Activated CD8-positive, alpha-beta memory T cell treated with anti-CD3 and anti-CD28 coated beads, Interleukin-2, amount 50 U/mL, for 48 hours (primary cell): ENCODE measurements around the gene SCN8A.
A peak's percentile ranks its signal among the peaks of the same experiment; 100 is the strongest.

ENCODE experiments used
- DNase-seq: peaks from one replicate; pipeline ENCODE4 v3.0.0-alpha.2; 2020

The SCN8A gene

DNA sequence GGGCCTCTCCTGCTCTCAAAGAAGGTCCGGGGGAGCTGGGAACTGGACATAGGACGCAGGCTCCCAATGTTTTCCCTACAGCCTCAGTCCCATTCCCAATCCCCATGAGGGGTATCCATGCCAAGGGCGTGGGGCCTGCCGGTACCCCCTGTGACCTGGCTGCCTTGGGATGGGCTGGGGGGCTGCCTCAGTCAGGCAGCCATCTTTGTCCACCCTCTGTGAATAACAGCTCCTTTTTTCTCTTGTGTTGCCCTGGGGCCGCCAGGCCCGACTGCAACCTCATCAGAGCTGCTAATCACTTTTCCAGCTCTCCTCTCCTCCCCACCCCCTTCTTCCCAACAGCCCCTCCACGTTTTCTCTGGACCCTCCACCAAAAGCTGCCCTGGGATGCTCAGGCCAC, 246.3 kb downstream of the SCN8A start:
- DNase-seq, result no peak

DNA sequence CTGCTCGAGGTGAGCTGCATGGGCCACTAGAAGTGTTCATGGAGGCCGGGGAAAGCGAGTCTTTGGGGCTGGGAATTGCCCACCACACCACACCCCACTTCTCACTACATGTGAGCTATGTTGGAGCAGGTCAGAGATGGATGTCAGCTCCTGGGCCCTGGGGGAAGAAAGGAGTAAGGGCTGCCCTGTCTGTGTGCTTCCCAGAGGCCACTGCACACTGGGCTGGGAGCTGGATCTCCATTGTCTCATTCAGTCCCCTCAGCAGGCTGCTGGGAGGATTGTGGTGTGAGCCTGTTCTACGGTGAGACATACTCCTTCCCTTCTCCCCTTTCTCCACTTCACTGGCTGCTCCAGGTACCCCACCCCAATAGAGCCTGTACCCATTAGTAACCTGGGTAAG, 247.0 kb downstream of the SCN8A start:
- DNase-seq, result no peak

DNA sequence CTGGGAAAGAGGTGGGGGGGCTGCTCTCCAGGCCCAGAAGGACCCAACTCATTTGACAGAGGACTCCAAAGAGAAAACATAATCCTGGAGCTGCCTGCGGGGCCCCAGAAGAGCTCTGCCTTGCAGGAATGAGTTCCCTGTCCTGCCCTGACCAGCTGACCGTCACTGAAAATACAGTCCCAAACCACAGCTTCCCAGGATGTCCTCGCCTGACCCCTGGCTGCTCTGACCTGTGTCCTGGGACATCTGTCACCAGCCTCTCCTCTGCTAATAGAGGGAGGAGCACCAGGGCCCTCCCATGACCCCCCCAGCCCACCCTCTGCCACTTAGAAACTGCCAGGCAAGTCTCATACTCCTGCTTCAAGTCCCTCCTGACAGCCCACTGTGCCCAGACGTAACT, 247.7 kb downstream of the SCN8A start:
- no peak for DNase-seq

DNA sequence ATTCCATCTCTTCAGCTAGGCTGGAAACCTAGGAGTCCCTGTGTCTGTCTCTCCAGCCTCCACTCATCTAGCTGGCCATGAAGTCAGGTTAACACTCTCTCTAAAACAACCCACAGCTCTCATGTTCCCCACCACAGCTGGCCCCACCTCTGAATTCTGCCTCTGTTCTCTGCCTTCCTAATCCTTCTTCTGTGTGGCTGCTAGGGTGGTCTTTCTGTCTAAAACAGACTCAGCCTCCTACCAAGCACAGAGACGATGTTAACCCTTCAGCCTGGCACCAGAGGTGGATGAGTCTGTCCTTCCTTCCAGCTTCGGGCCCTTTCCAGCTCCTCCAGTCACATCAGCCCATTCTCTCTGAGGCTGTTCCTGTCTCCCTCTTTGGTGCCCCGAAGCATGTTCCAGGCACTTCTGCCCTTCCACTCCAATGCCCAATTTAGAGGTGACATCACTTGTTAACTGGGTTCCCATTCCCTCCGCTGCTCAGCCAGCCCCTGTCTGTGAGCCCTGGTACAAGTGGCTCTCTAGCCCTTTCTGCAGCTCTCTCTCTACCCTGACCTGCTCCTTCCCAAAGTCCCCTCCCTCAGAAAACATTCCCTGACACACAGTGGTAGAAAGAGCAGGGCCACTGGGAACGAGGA, 248.4 kb downstream of the SCN8A start:
- no peak for DNase-seq

DNA sequence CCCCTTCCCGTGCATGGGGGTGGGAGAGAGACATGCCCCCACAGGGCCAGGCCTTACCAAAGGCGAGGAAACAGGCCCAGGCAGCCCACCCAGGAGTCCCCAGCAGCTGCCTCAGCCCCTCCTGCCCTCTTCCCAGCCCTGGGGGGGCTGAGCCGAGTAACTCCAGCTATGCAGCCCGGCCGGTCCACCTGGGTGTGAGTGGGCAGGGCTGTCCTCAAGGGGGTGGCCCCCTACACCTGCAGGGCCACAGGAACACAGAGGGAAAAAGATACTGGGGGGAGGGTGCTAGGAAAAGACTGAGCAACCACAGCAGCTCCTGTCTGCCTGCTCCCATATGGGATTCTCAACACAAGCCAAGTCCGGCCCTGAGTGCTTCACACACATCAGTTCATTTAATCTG, 249.9 kb downstream of the SCN8A start:
- DNase-seq, result no peak

DNA sequence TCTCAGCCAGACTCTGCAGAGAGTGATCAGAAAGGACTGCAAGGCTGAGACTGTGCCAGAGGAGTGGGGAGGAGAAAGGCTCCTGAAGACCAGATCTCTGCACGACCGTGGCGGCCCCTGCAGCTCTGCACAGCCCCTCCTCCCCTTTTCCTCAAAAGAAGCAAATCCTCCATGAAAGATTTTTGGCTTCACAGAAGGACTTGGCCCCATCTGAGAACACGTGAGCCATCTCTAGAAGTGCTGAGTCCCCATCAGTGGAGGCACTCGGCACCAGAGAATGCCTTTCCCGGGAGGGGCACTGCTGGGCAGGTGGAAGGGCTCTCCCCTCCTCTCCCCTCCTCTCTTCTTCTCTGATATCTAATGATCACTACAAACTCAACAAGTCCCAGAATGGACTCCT, 250.7 kb downstream of the SCN8A start:
- no peak for DNase-seq

DNA sequence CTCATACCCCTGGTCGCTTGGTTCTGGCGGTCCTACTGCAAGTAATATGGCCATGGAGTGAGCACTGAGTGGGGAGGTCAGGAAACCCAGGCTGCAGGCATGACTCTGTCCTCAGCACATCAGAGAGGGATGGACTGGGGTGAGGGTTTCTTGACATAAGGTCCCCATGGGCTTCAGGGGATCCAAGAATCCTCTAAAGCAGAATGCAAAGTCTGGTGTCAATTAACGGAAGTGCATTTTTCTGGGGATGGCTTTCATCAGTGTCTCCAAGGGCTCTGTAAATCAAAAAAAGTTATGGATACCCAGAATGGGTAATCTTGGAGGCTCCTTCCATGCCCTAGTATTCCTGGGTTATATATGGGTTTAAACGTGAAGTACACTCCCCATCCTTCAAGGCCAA, 253.8 kb downstream of the SCN8A start:
- DNase-seq, result no peak

DNA sequence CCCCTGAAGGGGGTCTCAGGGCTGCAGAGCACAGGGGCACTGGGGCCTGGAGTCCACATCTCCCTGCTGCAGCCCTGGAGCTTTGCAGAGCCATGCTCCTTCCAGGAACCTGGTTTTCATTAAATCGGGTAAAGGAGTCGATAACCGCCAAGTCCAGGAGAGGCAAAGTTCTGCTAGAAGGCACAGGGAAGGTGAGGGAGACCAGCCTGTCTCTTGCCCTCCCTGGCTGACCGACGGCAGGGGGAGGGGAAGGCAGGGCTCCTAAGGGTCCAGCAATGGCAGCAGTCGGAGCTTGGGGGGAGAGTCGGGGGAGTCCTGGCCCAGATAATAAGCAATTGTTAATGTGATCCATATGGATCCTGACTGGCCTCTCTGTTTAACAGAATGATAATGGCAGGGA, 254.4 kb downstream of the SCN8A start:
- DNase-seq, result no peak

DNA sequence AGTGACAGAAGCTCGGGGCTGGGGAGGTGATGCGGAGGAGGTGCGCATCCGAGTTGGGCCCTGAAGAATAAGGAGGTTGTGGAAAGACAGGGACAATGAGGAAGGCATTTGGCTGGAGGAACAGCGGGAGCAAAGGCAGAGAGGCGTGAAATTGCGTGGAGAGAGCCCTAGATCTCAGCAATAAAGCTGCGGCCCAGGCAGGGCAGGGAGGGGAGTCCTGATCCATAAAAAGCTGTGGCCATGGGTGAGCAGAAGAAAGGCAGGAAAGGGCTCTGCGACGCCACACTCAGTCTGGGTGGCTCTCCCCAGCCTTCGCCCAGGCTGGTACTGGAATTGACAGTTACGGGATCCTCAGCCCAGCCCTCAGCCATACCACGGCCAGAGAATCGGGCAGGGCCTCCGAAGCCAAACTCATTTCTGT, 255.2 kb downstream of the SCN8A start:
- DNase-seq, result no peak

DNA sequence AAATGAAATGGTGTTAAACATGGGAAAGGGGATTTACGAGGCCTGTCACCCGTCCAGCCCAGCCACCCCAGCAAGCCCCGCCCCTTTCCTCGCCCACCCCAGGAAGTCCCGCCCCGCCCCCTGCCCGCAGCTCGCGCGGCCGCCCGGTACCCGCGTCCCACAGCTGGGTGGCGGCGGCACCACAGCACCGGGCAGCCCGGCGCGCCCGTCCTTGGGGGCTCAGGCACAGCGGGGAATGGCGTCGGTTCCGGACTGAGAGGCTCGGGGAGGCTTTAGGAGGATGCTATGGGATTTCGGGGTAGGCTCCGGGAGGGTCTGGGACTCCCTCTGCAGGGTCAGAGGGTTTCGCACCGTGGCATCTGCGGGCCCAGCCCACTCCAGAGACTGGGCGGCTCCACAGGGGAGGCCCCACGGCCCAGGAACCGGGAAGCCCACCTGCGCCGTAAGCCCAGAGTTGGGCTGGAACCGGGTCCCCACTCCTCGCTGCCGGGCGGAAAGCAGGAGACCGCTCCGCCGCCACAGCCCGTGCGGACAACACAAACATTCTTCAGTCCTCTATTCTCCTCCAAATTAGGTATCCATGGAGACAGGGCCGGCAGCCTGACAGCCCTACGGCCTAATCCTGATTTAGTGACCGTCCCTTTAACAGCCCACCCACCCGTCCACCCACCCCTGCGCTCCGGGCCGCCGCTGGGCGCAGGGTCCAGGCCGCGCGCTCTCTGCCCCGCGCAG, 256.0 kb downstream of the SCN8A start:
- peak; percentile 77 for DNase-seq

DNA sequence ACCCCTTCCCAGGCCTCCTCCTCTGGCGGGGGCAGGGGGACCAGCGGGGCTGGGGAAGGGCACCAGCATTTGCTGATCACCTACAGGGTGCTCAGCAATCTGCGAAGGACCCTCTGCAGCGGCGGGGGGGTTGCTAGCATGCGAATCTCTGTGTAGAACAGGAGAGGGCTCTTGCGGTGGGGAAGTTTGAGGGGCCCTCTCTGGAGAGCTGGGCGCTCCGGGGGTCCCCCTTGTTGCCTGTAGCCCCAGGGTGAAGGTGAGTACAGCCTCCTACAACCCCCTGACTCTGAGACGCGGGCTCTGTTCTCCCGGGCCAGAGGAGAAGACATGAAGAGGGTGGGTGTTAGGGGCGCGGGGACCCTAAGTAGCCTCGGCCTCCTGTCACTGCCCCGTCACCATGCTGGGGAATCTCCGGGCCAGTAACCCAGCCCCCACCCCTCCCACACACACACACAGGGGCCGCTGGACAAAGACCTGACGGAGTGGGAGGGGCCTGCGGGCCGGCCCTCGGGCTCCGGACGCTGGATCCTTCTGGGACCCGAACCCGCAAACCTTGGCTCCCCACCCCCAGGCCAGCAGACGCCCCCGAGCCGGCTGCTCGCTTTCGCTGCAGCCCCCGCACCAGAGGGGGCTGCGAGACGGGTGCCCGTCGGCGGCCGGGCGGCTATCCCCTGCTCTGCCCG, 256.8 kb downstream of the SCN8A start:
- DNase-seq, result no peak

DNA sequence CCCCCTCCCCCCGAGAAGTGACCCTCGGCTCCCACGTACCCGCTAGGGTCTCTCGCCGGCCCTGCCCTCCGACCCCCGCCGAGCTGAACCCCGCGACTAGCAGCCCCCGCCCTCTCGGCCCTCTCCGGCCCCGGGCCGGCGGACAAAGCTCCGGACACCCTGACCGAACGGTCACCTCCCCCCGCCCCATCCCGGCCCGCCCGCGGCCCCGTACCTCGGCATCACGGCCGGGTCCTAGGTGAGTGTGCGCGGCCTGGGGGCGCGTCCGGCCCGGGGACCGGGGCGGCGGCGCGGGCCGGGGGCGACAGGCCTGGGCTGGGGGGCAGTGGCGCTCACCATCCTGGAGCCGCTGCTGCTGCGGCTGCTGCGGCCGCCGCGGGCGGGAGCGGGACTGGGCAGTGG, 257.3 kb downstream of the SCN8A start, which contains the start of gene FIGNL2:
FIGNL2 (minus strand) TSS at position 393 of the 402 bp plus-strand sequence. CDS start 26,305 bp downstream, outside the sequence.
- DNase-seq, result no peak

DNA sequence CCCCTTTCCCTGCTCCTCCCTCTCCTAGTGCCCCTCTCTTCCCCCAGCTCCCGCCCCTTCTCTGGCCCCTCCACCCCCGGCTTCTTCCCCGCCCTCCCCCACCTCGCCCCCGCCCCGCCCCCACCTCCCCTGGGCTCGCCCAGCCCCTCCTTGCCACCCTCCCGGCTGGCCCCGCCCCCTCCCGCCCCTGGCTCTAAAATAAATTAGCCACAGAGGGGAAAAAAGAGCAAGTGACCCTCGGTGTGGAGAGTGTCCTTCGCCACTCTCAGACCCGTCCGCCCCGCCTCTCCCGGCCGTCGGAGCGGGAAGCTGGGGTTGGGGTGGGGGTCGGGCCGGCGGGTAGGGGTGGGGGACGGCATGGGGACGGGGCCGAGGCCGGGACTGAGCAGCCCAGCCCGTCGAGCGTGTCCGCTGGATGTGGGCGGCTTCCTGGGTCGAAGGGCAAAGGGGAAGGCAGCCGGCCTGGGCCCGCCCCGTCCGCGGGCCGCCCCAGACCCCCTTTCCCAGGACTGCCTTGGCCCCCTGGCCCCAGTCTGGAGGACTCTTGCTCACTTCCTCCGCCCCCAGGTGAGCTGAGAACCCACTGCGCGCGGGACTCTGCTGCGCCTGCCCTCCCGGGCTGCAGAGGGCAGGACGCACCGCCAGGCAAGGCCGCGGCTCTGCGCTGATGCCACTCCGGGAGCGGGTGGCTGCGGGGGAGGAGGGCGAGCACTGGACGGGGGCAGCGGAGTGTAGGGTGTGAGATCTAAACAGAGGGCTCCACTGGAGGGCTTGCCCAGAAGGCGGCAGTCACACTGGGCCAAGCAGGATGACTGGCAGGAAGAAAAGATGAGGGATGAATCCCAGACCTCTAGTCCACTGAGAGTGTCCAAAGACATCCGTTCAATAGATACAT, 258.1 kb downstream of the SCN8A start:
- DNase-seq, result no peak

DNA sequence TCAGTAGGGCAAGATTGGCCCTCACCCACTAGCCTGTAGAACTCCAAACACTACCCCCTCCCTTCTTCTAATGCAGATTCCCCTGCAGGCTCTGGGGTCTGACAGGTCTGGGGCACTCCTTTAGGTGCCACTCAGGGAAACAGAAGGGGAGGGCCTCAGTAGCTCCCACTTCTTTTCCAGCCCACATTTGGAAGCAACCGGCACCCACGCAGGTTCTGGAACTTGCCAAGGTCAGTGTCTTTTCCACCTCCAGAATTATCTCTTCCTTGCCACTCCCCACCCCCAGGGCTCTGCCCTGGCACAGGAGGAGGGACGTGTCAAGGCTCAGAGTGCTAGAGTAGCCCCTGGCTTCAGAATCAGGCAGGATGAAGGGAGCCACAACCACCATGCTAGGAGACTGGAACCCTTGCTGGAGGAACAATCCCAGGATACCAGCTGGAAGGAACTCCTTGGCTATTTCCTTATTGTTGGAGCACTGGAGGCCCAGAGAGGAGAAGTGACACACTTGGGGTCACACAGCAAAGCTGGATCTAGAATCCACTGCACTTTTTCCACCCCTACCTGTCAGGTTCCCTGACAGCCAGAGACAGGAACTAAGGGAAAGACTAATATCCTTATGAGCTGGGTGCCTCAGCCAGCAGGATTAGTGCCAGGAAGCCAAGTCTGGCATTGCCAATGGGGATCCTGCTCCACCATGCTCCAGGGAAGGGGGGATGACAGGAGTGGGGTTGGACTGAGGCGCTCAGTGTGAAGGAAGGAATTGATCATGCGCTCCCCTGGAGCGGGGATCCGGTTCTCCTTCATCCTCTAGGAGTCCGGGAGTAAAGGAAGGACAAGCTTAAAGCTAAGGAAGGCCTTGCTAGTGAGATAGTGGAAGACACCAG, 259.3 kb downstream of the SCN8A start:
- DNase-seq, result no peak

DNA sequence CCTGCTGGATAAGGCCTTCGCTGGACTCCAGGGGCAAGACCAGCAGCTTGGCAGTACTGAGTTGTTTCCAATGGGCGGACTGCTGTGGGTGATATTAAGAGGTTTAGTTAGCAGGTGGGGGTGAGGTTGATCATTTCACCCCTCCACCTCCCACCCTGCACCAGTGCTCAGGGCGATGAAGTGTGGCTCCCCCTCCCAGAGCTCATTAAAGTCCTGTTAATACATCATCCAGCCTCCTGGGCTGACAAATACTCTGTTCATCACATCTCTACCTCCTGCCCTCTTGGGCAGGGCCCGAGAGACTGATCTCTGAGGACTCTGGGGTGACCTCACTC, 259.9 kb downstream of the SCN8A start:
- no peak for DNase-seq

DNA sequence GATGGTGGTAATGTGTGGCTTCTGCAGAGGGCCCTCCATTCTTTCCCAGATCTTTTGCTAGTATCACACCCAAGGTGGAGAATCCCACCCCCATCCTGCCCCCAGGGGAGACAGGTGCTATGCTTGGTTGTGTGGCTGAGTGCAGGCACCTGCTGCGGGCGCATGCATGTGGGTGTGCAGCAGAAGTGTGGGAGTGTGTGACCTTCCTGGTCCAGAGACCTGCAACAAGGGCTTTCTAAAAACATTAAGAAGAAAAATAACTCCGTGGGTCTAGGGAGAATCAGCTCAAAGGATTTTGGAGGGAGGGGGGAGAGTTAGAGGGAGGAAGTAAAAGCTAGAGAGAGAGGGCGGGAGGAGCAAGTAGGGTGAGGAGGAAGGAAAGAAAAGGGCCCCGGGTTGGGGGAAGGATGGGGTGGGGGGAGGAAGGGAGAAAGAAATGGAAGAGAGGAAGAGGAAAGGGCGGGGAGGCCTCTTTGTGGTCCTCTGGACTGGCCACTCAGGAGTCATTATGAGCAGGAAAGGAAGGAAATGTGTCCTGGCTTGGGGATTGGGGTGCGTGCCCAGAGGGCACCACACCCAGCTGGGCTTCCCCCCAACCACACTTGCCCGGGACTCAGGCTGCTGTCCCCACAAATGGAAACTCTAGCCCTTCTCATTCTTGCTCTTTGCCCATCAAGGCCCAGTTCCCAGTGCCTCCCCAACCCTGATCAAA, 260.5 kb downstream of the SCN8A start:
- no peak for DNase-seq

DNA sequence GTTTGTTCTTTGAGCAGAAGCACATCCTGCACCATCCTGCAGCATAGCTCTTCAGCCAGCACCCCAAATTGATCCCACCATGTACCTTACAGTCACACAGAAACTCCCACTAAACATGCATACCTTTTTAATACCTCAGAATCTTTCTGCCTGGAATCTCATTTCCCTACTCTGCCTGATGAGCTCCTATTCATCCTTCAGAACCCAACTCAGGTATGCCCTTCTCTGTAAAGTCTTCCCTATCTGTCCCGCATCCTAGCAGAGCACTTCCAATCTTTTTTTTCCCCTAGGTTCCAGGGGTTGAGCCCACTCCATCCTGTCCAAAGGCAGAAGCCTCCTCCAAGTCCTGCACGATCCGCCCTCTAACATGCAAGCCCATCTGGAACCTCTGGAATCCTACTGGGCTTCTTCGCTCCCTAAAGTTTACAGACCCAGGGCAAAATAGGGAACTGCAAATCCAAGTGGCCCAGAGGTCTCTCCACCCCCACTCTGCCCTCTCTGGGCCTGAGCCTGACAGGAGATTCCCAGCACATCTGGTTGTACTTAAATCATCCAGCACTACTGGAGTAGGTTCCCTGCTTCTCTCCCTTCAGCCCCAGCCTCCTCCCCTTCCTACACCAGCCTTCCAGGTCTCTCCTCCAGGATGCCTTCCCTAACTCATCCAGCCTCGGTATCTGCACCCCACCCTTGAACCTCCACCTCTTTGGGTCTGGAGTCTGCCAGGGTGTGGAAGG, 261.5 kb downstream of the SCN8A start:
- no peak for DNase-seq

DNA sequence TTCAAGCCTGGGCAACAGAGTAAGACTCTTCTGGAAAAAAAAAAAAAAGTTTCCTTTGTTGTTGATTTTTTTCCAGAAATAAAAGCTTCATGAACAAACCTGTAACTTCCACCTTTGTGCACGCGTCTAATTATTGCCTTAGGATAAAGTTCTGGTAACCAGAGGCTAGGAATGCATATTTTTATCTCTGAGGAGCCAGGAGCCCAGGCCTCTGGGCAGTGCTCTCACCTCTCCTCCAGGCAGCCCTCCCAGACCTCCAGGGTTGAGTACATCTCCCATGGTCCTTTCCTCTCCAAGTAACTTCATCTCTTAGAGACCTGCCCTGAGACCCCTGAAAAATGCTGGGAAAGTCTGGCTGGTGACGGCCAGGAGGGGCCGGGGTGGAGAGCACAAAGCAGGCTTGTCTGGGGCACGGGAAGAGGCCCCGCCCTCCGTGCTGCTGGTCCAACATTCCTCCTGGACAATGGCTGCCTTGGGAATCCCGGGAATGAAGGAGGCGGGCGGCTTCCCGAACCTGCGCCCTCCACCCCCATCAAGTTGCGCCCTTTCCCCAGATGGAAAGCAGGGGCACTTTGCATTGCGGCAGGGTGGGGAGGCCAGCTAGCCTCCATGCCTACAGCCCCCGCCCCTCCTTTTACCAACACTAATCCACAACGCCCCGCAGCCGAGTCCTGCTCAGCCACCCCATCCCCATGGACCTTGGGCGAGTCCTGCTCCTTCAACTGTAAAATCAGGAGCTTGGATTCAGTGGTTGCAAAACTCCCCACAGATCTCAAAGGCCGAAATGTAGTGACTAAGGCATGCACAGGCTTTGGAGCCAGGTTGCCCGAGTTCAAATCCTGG, 264.8 kb downstream of the SCN8A start:
- DNase-seq, result no peak

DNA sequence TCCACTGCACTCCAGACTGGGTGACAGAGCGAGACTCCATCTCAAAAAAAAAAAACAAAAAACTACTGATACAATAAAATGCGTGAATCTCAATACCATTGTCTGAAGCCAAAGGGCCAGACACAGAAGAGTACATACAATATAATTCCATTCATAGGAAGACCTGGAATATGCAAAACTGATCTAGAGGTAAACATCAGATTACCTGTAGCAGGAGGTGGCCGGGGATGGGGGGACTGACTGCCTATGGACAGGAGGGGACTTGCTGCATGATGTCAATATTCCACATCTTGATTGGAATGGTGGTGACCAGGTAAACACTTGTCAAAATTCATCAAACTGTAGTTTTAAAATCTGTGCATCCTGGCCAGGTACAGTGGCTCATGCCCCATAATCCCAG, 270.0 kb downstream of the SCN8A start:
- no peak for DNase-seq
